ENCODE results near the gene BNIP2. TPM values are rescaled to one million over a fixed set of nuclear protein-coding genes. Genes with fewer than 3 reads are reported as not detected.
"Not testable (repeated sequence)": the region's sequence is repeated elsewhere in the genome, so short reads cannot be mapped to it uniquely, and the experiment has no call there.

BNIP2 gene
- total RNA-seq, 4 donors from 2014 or later, result 84.4 to 140 (median 125) TPM

GRCh38 chr15:59647085-59647484, 42.0 kb downstream of the BNIP2 start:
- no peak overlapping the region for H3K27ac ChIP-seq
- in situ Hi-C loops (cut with MboI; ENCODE audit: low pct_ligation_motif_present in 1 of 4, low pct_unique_long_range_greater_than_20kb in 1 of 4, low sequenced_read_pairs in 3 of 4), result loop anchor here in 1 of 4 donors (25.0 kb wide), 1 partner anchor 685 kb away; no protein-coding TSS in a partner anchor
- H3K9me3 ChIP-seq, result no peaks in the 10 kb centered on the region
- no peaks in the 10 kb centered on the region for H3K27me3 ChIP-seq
- peaks cover 0 to 41% (median 18%) of the 10 kb centered on the region in 4 donors for H3K36me3 ChIP-seq
- WGBS, 2 donors (ENCODE audit: low coverage in 1 of 2), result 67 to 95% methylated on average over 1 of the region's 1 CpG
- TF ChIP-seq EP300 (IDR thresholded peaks at IDR 0.05; ENCODE audit: low read depth), result no peak
- TF ChIP-seq POLR2AphosphoS5 (IDR thresholded peaks at IDR 0.05), result no peak
- no peak for TF ChIP-seq POLR2A (IDR thresholded peaks at IDR 0.05)
- no peak for TF ChIP-seq CTCF (IDR thresholded peaks at IDR 0.05)
- H3K4me1 ChIP-seq, result peaks cover 0 to 6% (median 2%) of the 10 kb centered on the region in 4 donors
- no peak for DNase-seq
- intact Hi-C loops (cut with DNase I; ENCODE audit: low total_unique reads), result no loop called here
- H3K4me3 ChIP-seq, result no peak overlapping the region

GRCh38 chr15:59646277-59646676, 42.8 kb downstream of the BNIP2 start:
- in situ Hi-C loops (cut with MboI; ENCODE audit: low pct_ligation_motif_present in 1 of 4, low pct_unique_long_range_greater_than_20kb in 1 of 4, low sequenced_read_pairs in 3 of 4), result loop anchor here in 1 of 4 donors (25.0 kb wide), 1 partner anchor 684 kb away; no protein-coding TSS in a partner anchor
- 97 to 100% methylated on average over 1 of the region's 1 CpG for WGBS, 2 donors (ENCODE audit: low coverage in 1 of 2)
- Histone ChIP-seq H3K4me1 (peaks cover 0 to 6% (median 2%) of the 10 kb centered on the region in 4 donors), H3K27ac (no peak overlapping the region), H3K9me3 (no peaks in the 10 kb centered on the region), H3K4me3 (no peak overlapping the region), H3K27me3 (no peaks in the 10 kb centered on the region), H3K36me3 (peaks cover 0 to 36% (median 14%) of the 10 kb centered on the region in 4 donors)
- TF ChIP-seq EP300 (IDR thresholded peaks at IDR 0.05; ENCODE audit: low read depth) (no peak), CTCF (IDR thresholded peaks at IDR 0.05) (no peak)
- DNase-seq, result no peak
- intact Hi-C loops (cut with DNase I; ENCODE audit: low total_unique reads), result no loop called here

GRCh38 chr15:59645812-59646211, 43.3 kb downstream of the BNIP2 start:
- DNase-seq; H3K27ac ChIP-seq; H3K4me1 ChIP-seq; H3K9me3 ChIP-seq; intact Hi-C loops (cut with DNase I; ENCODE audit: low total_unique reads); H3K4me3 ChIP-seq; H3K27me3 ChIP-seq: not testable (repeated sequence)
- 93 to 99% methylated on average over 6 to 9 of the region's 9 CpGs for WGBS, 2 donors (ENCODE audit: low coverage in 1 of 2)
- in situ Hi-C loops (cut with MboI; ENCODE audit: low pct_ligation_motif_present in 1 of 4, low pct_unique_long_range_greater_than_20kb in 1 of 4, low sequenced_read_pairs in 3 of 4), result loop anchor here in 1 of 4 donors (25.0 kb wide), 1 partner anchor 684 kb away; no protein-coding TSS in a partner anchor
- H3K36me3 ChIP-seq, result peaks cover 0 to 34% (median 13%) of the 10 kb centered on the region in 4 donors

GRCh38 chr15:59644756-59645155, 44.4 kb downstream of the BNIP2 start:
- DNase-seq, result no peak
- Histone ChIP-seq H3K9me3 (no peaks in the 10 kb centered on the region), H3K4me3 (no peak overlapping the region), H3K4me1 (peaks cover 0 to under 1% (median 0%) of the 10 kb centered on the region in 4 donors), H3K27me3 (no peaks in the 10 kb centered on the region), H3K27ac (no peak overlapping the region), H3K36me3 (peaks cover 0 to 34% (median 11%) of the 10 kb centered on the region in 4 donors)
- intact Hi-C loops (cut with DNase I; ENCODE audit: low total_unique reads), result no loop called here
- TF ChIP-seq POLR2AphosphoS5 (IDR thresholded peaks at IDR 0.05) (no peak), EP300 (IDR thresholded peaks at IDR 0.05; ENCODE audit: low read depth) (no peak), POLR2A (IDR thresholded peaks at IDR 0.05) (no peak), CTCF (IDR thresholded peaks at IDR 0.05) (no peak)
- 80 to 84% methylated on average over 3 to 4 of the region's 4 CpGs for WGBS, 2 donors (ENCODE audit: low coverage in 1 of 2)
- in situ Hi-C loops (cut with MboI; ENCODE audit: low pct_ligation_motif_present in 1 of 4, low pct_unique_long_range_greater_than_20kb in 1 of 4, low sequenced_read_pairs in 3 of 4), result loop anchor here in 1 of 4 donors (25.0 kb wide), 1 partner anchor 682 kb away; no protein-coding TSS in a partner anchor

- H3K27me3 ChIP-seq, result no peaks in the 10 kb centered on the region
- no peak for DNase-seq
- intact Hi-C loops (cut with DNase I; ENCODE audit: low total_unique reads), result no loop called here
- in situ Hi-C loops (cut with MboI; ENCODE audit: low pct_ligation_motif_present in 1 of 4, low pct_unique_long_range_greater_than_20kb in 1 of 4, low sequenced_read_pairs in 3 of 4), result loop anchor here in 1 of 4 donors (25.0 kb wide), 1 partner anchor 680 kb away; no protein-coding TSS in a partner anchor
- peaks cover 0 to 24% (median 11%) of the 10 kb centered on the region in 4 donors for H3K36me3 ChIP-seq
- no peak overlapping the region for H3K27ac ChIP-seq
- 81 to 82% methylated on average over 2 of the region's 2 CpGs for whole genome bisulfite sequencing, 2 donors (ENCODE audit: low coverage in 1 of 2)
- no peak for TF ChIP-seq CTCF (IDR thresholded peaks at IDR 0.05)
- no peak for TF ChIP-seq POLR2A (IDR thresholded peaks at IDR 0.05)
- no peak for TF ChIP-seq EP300 (IDR thresholded peaks at IDR 0.05; ENCODE audit: low read depth)
- no peak for TF ChIP-seq POLR2AphosphoS5 (IDR thresholded peaks at IDR 0.05)
- no peaks in the 10 kb centered on the region for H3K9me3 ChIP-seq
- H3K4me3 ChIP-seq, result no peak overlapping the region
- no peaks in the 10 kb centered on the region for H3K4me1 ChIP-seq
These were observed 46.8 kb downstream of the BNIP2 start for GRCh38 chr15:59642351-59642750.

GRCh38 chr15:59637507-59637906, 51.6 kb downstream of the BNIP2 start:
- H3K4me3 ChIP-seq; DNase-seq; H3K27ac ChIP-seq; intact Hi-C loops (cut with DNase I; ENCODE audit: low total_unique reads); H3K27me3 ChIP-seq; H3K4me1 ChIP-seq; H3K36me3 ChIP-seq; H3K9me3 ChIP-seq: not testable (repeated sequence)
- 86 to 97% methylated on average over 2 of the region's 2 CpGs for WGBS, 2 donors (ENCODE audit: low coverage in 1 of 2)
- in situ Hi-C loops (cut with MboI; ENCODE audit: low pct_ligation_motif_present in 1 of 4, low pct_unique_long_range_greater_than_20kb in 1 of 4, low sequenced_read_pairs in 3 of 4), result loop anchor here in 1 of 4 donors (25.0 kb wide), 1 partner anchor 675 kb away; no protein-coding TSS in a partner anchor

Measured in transverse colon (tissue), 4 donors.